T-helper 17 cell (primary cell): ENCODE measurements around the gene ASPRV1. TPM values are rescaled to one million over a fixed set of nuclear protein-coding genes. Genes with fewer than 3 reads are reported as not detected.
"Not testable (repeated sequence)": the region's sequence is repeated elsewhere in the genome, so short reads cannot be mapped to it uniquely, and the experiment has no call there.

Experiments used
- ATAC-seq: fragments of 150-1000 bp; cut with Tn5 transposase; 2 replicates; pipeline ENCODE4 v1.10.0; 2021; ENCODE audit warnings: mild to moderate bottlenecking, moderate library complexity
- DNase-seq, 3 donors: peaks; one replicate each; pipeline versions ENCODE4 v3.0.0 to v3.0.0-alpha.2; 2020 to 2021
- H3K9me3 ChIP-seq: one replicate; pipeline ENCODE4 v1.7.0; 2013; ENCODE audit warnings: low read length, mild to moderate bottlenecking; ENCODE audit not compliant: control insufficient read depth, poor library complexity, severe bottlenecking
- H3K27ac Mint-ChIP-seq: one replicate; pipeline ENCODE4 v1.8.0; 2022; ENCODE audit warnings: mild to moderate bottlenecking, moderate library complexity, mixed read lengths
- H3K27me3 Mint-ChIP-seq: one replicate; pipeline ENCODE4 v1.8.0; 2022; ENCODE audit warnings: mixed read lengths
- H3K36me3 Mint-ChIP-seq: one replicate; pipeline ENCODE4 v1.8.0; 2022; ENCODE audit warnings: low read depth, mixed read lengths
- H3K4me1 Mint-ChIP-seq: one replicate; pipeline ENCODE4 v1.8.0; 2022; ENCODE audit warnings: mild to moderate bottlenecking, mixed read lengths
- H3K4me3 Mint-ChIP-seq: one replicate; pipeline ENCODE4 v1.8.0; 2022; ENCODE audit warnings: mild to moderate bottlenecking, moderate library complexity, mixed read lengths
- total RNA-seq, 4 donors: library from RNA in 2 of 4; stranded (reverse) in 2 of 4; gene quantifications; one replicate each; pipeline ENCODE4 v1.2.3 and lab custom pipeline; 2022 to 2026

ASPRV1 gene
- total RNA-seq: 1 to 10 TPM; 1.1 to 1.7 TPM
- 0 reads per million in 2 donors for total RNA-seq (lab: John Stamatoyannopoulos, UW)

- no peak for ATAC-seq
These were observed at the start of gene ASPRV1 for GRCh38 chr2:69961496-69961895. Gene ASPRV1 (minus strand): TSS chr2:69961631. CDS start chr2:69961436, 195 bp downstream.

GRCh38 chr2:70010576-70011111 is 49.2 kb upstream of the ASPRV1 start:
- DNase-seq (no peak), ATAC-seq (no peak)
- H3K27ac Mint-ChIP-seq: no peak overlapping the region
- H3K4me1 Mint-ChIP-seq: peaks cover 11% of the 10 kb centered on the region
- no peak overlapping the region for H3K4me3 Mint-ChIP-seq
- no peaks in the 10 kb centered on the region for H3K27me3 Mint-ChIP-seq
- H3K9me3 ChIP-seq: no peaks in the 10 kb centered on the region
- H3K36me3 Mint-ChIP-seq: peaks cover 8% of the 10 kb centered on the region

More at GRCh38 chr2:69961496-69961895, at the start of gene ASPRV1:
- DNase-seq: no peak
- Mint-ChIP-seq H3K27me3 (peaks cover 21% of the 10 kb centered on the region), H3K4me3 (no peak within 1 kb of the TSS), H3K27ac (no peak within 1 kb of the TSS), H3K36me3 (peaks cover 2% of the 10 kb centered on the region), H3K4me1 (peaks cover 2% of the 10 kb centered on the region)
- H3K9me3 ChIP-seq: no peaks in the 10 kb centered on the region

GRCh38 chr2:70009762-70010575 is 48.5 kb upstream of the ASPRV1 start:
- Mint-ChIP-seq H3K27me3 (no peaks in the 10 kb centered on the region), H3K27ac (peak overlapping the region; percentile 60)
- DNase-seq: no peak

GRCh38 chr2:70008290-70008689 is 46.9 kb upstream of the ASPRV1 start:
- H3K27ac Mint-ChIP-seq: no peak overlapping the region
- H3K36me3 Mint-ChIP-seq: peaks cover 5% of the 10 kb centered on the region
- DNase-seq (no peak), ATAC-seq (no peak)
- H3K9me3 ChIP-seq: no peaks in the 10 kb centered on the region
- peaks cover 9% of the 10 kb centered on the region for H3K4me1 Mint-ChIP-seq
- H3K27me3 Mint-ChIP-seq: no peaks in the 10 kb centered on the region
- no peak overlapping the region for H3K4me3 Mint-ChIP-seq

More at GRCh38 chr2:70009762-70010575, 48.5 kb upstream of the ASPRV1 start:
- Mint-ChIP-seq H3K4me1 (peaks cover 10% of the 10 kb centered on the region), H3K4me3 (no peak overlapping the region), H3K36me3 (peaks cover 6% of the 10 kb centered on the region)
- no peak for ATAC-seq
- H3K9me3 ChIP-seq: no peaks in the 10 kb centered on the region

GRCh38 chr2:70007151-70007550 is 45.7 kb upstream of the ASPRV1 start:
- H3K36me3 Mint-ChIP-seq: peaks cover 5% of the 10 kb centered on the region
- no peak for ATAC-seq
- H3K4me3 Mint-ChIP-seq: no peak overlapping the region
- DNase-seq: no peak
- no peaks in the 10 kb centered on the region for H3K27me3 Mint-ChIP-seq
- no peaks in the 10 kb centered on the region for H3K9me3 ChIP-seq
- peaks cover 18% of the 10 kb centered on the region for H3K4me1 Mint-ChIP-seq
- H3K27ac Mint-ChIP-seq: no peak overlapping the region

GRCh38 chr2:70006447-70006784 is 45.0 kb upstream of the ASPRV1 start:
- ATAC-seq (no peak), DNase-seq (no peak)
- no peaks in the 10 kb centered on the region for H3K9me3 ChIP-seq
- Mint-ChIP-seq H3K27me3 (no peaks in the 10 kb centered on the region), H3K4me3 (no peak overlapping the region), H3K4me1 (peaks cover 15% of the 10 kb centered on the region), H3K36me3 (peaks cover 3% of the 10 kb centered on the region), H3K27ac (no peak overlapping the region)

GRCh38 chr2:70005752-70006446 is 44.5 kb upstream of the ASPRV1 start:
- H3K36me3 Mint-ChIP-seq: no peaks in the 10 kb centered on the region
- no peak overlapping the region for H3K4me3 Mint-ChIP-seq
- ATAC-seq: no peak
- H3K9me3 ChIP-seq: no peaks in the 10 kb centered on the region
- no peaks in the 10 kb centered on the region for H3K27me3 Mint-ChIP-seq
- peaks cover 15% of the 10 kb centered on the region for H3K4me1 Mint-ChIP-seq
- H3K27ac Mint-ChIP-seq: peak overlapping the region; percentile 51
- DNase-seq: no peak

GRCh38 chr2:70005216-70005615 is 43.8 kb upstream of the ASPRV1 start:
- Mint-ChIP-seq H3K36me3 (no peaks in the 10 kb centered on the region), H3K4me1 (peaks cover 15% of the 10 kb centered on the region), H3K27ac (peak overlapping the region; percentile 51)

GRCh38 chr2:70003093-70003830 is 41.8 kb upstream of the ASPRV1 start:
- H3K27ac Mint-ChIP-seq: no peak overlapping the region
- peaks cover 12% of the 10 kb centered on the region for H3K4me1 Mint-ChIP-seq
- no peaks in the 10 kb centered on the region for H3K36me3 Mint-ChIP-seq
- no peak for ATAC-seq
- no peaks in the 10 kb centered on the region for H3K9me3 ChIP-seq
- no peak overlapping the region for H3K4me3 Mint-ChIP-seq
- no peaks in the 10 kb centered on the region for H3K27me3 Mint-ChIP-seq
- no peak for DNase-seq

More at GRCh38 chr2:70005216-70005615, 43.8 kb upstream of the ASPRV1 start:
- H3K9me3 ChIP-seq: no peaks in the 10 kb centered on the region
- Mint-ChIP-seq H3K27me3 (no peaks in the 10 kb centered on the region), H3K4me3 (no peak overlapping the region)
- DNase-seq: no peak
- no peak for ATAC-seq

- Mint-ChIP-seq H3K4me1 (peaks cover 14% of the 10 kb centered on the region), H3K4me3 (no peak overlapping the region), H3K36me3 (no peaks in the 10 kb centered on the region), H3K27me3 (no peaks in the 10 kb centered on the region), H3K27ac (peak overlapping the region; percentile 66)
- no peaks in the 10 kb centered on the region for H3K9me3 ChIP-seq
- ATAC-seq (no peak), DNase-seq (no peak)
These were observed 40.9 kb upstream of the ASPRV1 start for GRCh38 chr2:70002241-70002899.

GRCh38 chr2:70000529-70000928 is 39.1 kb upstream of the ASPRV1 start:
- H3K9me3 ChIP-seq, ATAC-seq, H3K27ac Mint-ChIP-seq, H3K4me3 Mint-ChIP-seq, H3K27me3 Mint-ChIP-seq, DNase-seq, H3K36me3 Mint-ChIP-seq: not testable (repeated sequence)
- H3K4me1 Mint-ChIP-seq: peaks cover 16% of the 10 kb centered on the region

- Mint-ChIP-seq H3K4me3 (no peak overlapping the region), H3K27me3 (no peaks in the 10 kb centered on the region), H3K4me1 (peaks cover 19% of the 10 kb centered on the region), H3K27ac (no peak overlapping the region), H3K36me3 (no peaks in the 10 kb centered on the region)
- no peak for DNase-seq
- ATAC-seq: no peak
- no peaks in the 10 kb centered on the region for H3K9me3 ChIP-seq
These were observed 37.3 kb upstream of the ASPRV1 start for GRCh38 chr2:69998761-69999160.
